Measurements from ENCODE around the gene HSP90AB1. TPM values are rescaled to one million over a fixed set of nuclear protein-coding genes. Genes with fewer than 3 reads are reported as not detected.
A peak's percentile ranks its signal among the peaks of the same experiment; 100 is the strongest.

Gene HSP90AB1
- total and polyA plus RNA-seq, 7 experiments from 2014 or later = 345 to 750 (median 377) TPM

DNA sequence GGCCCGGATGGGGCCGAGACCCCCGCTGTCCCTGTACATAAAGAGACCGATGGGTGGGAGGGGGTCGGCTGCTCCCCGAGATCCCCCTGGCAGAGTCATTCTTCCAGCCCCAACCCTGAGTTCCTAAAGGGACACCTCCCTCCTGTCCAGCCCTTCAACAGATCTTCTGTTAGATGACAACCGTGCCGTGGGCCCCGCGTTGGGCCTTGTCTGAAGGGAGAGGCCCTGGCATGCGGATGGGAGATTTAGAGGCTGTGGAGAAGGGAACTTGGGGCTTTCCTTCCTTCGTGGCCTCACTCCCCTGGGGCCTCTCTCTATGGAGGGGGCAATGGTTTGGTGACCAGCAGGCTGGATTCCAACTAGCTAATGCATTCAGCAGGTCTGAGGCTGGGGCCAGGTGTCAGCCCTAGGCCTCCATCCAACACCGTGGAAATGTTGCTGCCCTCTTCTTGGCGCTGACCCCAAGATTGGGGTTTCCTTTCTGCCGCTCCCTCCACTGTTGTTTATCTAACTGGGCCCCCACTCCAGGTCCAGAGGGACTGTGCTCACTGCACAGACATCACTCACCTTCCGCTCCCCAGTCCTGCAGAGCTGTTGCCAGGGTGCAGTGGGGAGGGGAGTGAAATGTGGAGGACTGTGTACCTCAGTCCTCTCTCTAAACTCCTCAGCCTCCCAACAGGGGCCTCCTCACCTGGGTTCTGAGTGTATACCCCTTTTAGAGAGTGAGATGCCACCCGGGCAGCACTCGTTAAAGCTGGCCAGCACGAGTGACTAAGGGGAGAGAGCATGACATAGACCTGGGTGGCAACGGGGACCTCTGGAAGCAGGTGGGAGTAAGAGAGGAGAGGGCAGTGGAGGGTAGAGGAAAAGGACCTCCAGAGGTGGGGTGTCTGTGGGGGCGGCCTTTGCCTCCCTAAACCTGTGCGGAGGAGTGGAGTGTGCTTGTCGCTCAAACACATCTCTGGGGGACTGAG lies 30.1 kb downstream of the HSP90AB1 start:
- H3K4me1 ChIP-seq (ENCODE audit: control insufficient read depth in 2 of 2, insufficient read depth in 2 of 2, low read length in 2 of 2) = no peaks in the 10 kb centered on the region
- ChIA-PET POLR2A (interaction anchor here (1.1 kb wide), 1 partner anchor 29 kb away, joined by 3 read pairs; no protein-coding TSS in a partner anchor), CTCF (interaction anchor here (0.8 kb wide), 1 partner anchor 9 kb away, joined by 6 read pairs; no protein-coding TSS in a partner anchor)
- H3K27ac Mint-ChIP-seq = no peak overlapping the region
- H3K4me3 Mint-ChIP-seq = peak overlapping the region in 7 of 10 donors; percentile 42 to 71 (median 55)
- no peaks in the 10 kb centered on the region for H3K9me3 ChIP-seq (ENCODE audit: control insufficient read depth in 2 of 3, low read length in 3 of 3)
- H3K36me3 Mint-ChIP-seq = peaks cover 0 to 4% (median 0%) of the 10 kb centered on the region in 5 donors
- H3K27me3 Mint-ChIP-seq = peaks cover 40 to 64% (median 55%) of the 10 kb centered on the region in 5 donors
- H3K4me3 ChIP-seq (ENCODE audit: low read length) = no peak overlapping the region
- DNase-seq (no peak), ATAC-seq (no peak)
- H3K4me1 Mint-ChIP-seq = peaks cover 0 to 12% (median 7%) of the 10 kb centered on the region in 7 donors
- peaks cover 0 to 2% (median 0%) of the 10 kb centered on the region in 11 donors for H3K9me3 Mint-ChIP-seq
- H3K27me3 ChIP-seq (ENCODE audit: control insufficient read depth in 2 of 2, insufficient read depth in 2 of 2, low read length in 2 of 2) = peaks cover 0 to 16% of the 10 kb centered on the region in 2 donors
- H3K27ac ChIP-seq (ENCODE audit: low read depth, low read length) = no peak overlapping the region
- intact Hi-C loops (cut with micrococcal nuclease) = no loop called here
- no peaks in the 10 kb centered on the region for H3K36me3 ChIP-seq (ENCODE audit: control insufficient read depth in 2 of 3, insufficient read depth in 3 of 3, low read length in 3 of 3)

DNA sequence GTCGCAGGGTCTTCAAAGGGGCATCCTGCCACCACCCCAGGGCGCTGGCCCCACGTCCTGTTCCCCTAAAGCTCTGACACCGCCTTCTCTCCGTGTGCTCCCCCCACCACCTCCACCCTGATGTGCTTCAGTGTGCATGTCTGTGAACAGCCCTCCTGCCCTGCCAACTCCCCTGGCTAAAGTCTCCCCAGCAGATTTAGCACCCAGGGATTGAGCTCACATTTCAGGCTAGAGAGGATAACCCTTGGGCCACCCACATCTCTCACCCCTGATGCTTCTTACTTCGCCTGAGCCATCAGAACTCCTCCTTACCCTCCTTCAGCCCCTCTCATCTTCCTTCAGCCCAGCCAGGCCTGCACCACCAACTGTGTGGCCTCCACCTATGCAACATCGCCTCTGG lies 30.9 kb downstream of the HSP90AB1 start:
- intact Hi-C loops (cut with micrococcal nuclease) = no loop called here
- no peaks in the 10 kb centered on the region for H3K36me3 ChIP-seq (ENCODE audit: control insufficient read depth in 2 of 3, insufficient read depth in 3 of 3, low read length in 3 of 3)
- no peaks in the 10 kb centered on the region for H3K4me1 ChIP-seq (ENCODE audit: control insufficient read depth in 2 of 2, insufficient read depth in 2 of 2, low read length in 2 of 2)
- peaks cover 0 to 2% (median 0%) of the 10 kb centered on the region in 11 donors for H3K9me3 Mint-ChIP-seq
- ChIA-PET POLR2A (no interaction called here), CTCF (interaction anchor here (0.8 kb wide), 1 partner anchor 9 kb away, joined by 6 read pairs; no protein-coding TSS in a partner anchor)
- DNase-seq = no peak
- no peak for ATAC-seq
- H3K9me3 ChIP-seq (ENCODE audit: control insufficient read depth in 2 of 3, low read length in 3 of 3) = no peaks in the 10 kb centered on the region
- H3K4me3 ChIP-seq (ENCODE audit: low read length) = no peak overlapping the region
- H3K36me3 Mint-ChIP-seq = peaks cover 0 to 4% (median 0%) of the 10 kb centered on the region in 5 donors
- peak overlapping the region in 1 of 10 donors; percentile 35 for H3K4me3 Mint-ChIP-seq
- peak overlapping the region in 1 of 9 donors; percentile 46 for H3K27ac Mint-ChIP-seq
- H3K27me3 ChIP-seq (ENCODE audit: control insufficient read depth in 2 of 2, insufficient read depth in 2 of 2, low read length in 2 of 2) = peaks cover 0 to 9% of the 10 kb centered on the region in 2 donors
- peaks cover 34 to 57% (median 49%) of the 10 kb centered on the region in 5 donors for H3K27me3 Mint-ChIP-seq
- H3K27ac ChIP-seq (ENCODE audit: low read depth, low read length) = no peak overlapping the region
- H3K4me1 Mint-ChIP-seq = peaks cover 0 to 12% (median 7%) of the 10 kb centered on the region in 7 donors

DNA sequence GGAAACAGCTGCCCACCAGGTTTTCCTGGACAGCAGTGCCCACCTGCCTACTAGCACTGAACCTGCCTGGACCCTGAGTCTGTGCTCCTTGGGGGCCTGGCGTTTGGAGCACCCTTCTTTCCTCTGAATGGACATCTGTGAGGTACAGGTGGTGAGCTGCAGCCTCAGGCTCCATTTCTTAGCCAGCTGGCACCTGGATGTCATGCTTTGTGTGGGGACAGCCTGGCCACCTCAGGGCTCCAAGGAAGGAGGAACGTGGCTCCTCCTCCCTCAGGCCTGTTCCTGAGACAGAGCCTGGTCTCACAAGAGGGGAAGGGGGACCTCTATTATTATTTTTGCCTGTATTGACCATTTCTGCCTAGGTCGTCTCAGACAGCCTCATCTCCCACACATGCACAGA lies 31.4 kb downstream of the HSP90AB1 start:
- H3K9me3 Mint-ChIP-seq = peaks cover 0 to 2% (median 0%) of the 10 kb centered on the region in 11 donors
- no peak overlapping the region for H3K4me3 Mint-ChIP-seq
- peaks cover 0 to 12% (median 7%) of the 10 kb centered on the region in 7 donors for H3K4me1 Mint-ChIP-seq
- Histone ChIP-seq H3K27ac (ENCODE audit: low read depth, low read length) (no peak overlapping the region), H3K27me3 (ENCODE audit: control insufficient read depth in 2 of 2, insufficient read depth in 2 of 2, low read length in 2 of 2) (peaks cover 0 to 9% of the 10 kb centered on the region in 2 donors), H3K9me3 (ENCODE audit: control insufficient read depth in 2 of 3, low read length in 3 of 3) (no peaks in the 10 kb centered on the region), H3K4me3 (ENCODE audit: low read length) (no peak overlapping the region), H3K4me1 (ENCODE audit: control insufficient read depth in 2 of 2, insufficient read depth in 2 of 2, low read length in 2 of 2) (no peaks in the 10 kb centered on the region), H3K36me3 (ENCODE audit: control insufficient read depth in 2 of 3, insufficient read depth in 3 of 3, low read length in 3 of 3) (no peaks in the 10 kb centered on the region)
- H3K27me3 Mint-ChIP-seq = peaks cover 29 to 51% (median 43%) of the 10 kb centered on the region in 5 donors
- DNase-seq = no peak
- peaks cover 0 to 4% (median 0%) of the 10 kb centered on the region in 5 donors for H3K36me3 Mint-ChIP-seq
- no peak overlapping the region for H3K27ac Mint-ChIP-seq
- ChIA-PET CTCF (no interaction called here), POLR2A (no interaction called here)
- ATAC-seq = no peak
- intact Hi-C loops (cut with micrococcal nuclease) = no loop called here

DNA sequence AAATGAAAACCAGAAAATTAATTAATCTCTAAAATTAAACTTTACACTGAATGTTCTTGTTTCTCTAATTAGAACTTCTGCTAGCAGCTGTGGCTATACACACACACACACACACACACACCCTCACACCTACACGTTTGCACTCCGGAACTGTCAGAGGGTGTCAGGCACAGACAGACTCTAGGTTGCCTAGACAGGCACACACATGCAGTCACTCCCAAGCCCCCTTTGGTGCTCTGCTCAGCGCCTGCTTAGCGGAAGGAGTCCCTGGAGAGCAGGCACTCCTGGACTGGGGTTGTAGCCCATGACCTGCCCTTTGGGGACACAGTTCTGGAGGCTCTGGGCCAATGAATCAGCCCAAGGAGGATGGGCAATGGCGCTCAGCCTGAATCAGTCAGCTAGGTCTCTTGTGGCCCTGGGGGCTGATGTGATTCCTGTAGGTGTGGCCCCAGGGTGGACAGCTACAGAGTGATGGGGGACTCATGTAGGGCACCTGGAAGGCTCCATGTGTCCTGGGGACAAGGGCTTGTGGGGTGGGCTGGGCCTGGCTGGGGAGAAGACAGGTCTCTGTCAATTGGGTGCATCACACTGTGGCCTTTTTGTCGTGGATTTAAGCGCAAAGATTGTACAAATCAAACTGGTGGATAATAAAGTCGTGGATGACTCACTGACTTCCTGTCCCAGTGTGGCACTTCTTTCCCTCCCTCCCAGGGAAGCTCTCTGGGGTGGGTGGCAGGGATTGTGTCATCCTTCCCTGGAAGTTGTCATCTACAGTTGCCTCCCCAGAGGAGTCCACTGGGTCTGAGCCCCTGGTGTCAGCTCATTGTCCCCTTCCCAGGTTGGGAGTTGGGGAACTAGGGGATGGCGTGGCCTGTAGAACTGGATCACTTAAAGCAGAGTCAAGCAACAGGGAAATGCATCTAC lies 32.1 kb downstream of the HSP90AB1 start:
- intact Hi-C loops (cut with micrococcal nuclease) = no loop called here
- peaks cover 0 to 2% (median 0%) of the 10 kb centered on the region in 11 donors for H3K9me3 Mint-ChIP-seq
- peaks cover 0 to 4% (median 0%) of the 10 kb centered on the region in 5 donors for H3K36me3 Mint-ChIP-seq
- DNase-seq = no peak
- peaks cover 0 to 12% (median 7%) of the 10 kb centered on the region in 7 donors for H3K4me1 Mint-ChIP-seq
- no peaks in the 10 kb centered on the region for H3K4me1 ChIP-seq (ENCODE audit: control insufficient read depth in 2 of 2, insufficient read depth in 2 of 2, low read length in 2 of 2)
- CTCF ChIA-PET = no interaction called here
- ATAC-seq = peak; percentile 26
- peak overlapping the region in 1 of 9 donors; percentile 36 for H3K27ac Mint-ChIP-seq
- POLR2A ChIA-PET = no interaction called here
- no peaks in the 10 kb centered on the region for H3K9me3 ChIP-seq (ENCODE audit: control insufficient read depth in 2 of 3, low read length in 3 of 3)
- peaks cover 23 to 49% (median 40%) of the 10 kb centered on the region in 5 donors for H3K27me3 Mint-ChIP-seq
- no peak overlapping the region for H3K4me3 Mint-ChIP-seq
- H3K36me3 ChIP-seq (ENCODE audit: control insufficient read depth in 2 of 3, insufficient read depth in 3 of 3, low read length in 3 of 3) = no peaks in the 10 kb centered on the region
- no peak overlapping the region for H3K27ac ChIP-seq (ENCODE audit: low read depth, low read length)
- peaks cover 0 to 9% of the 10 kb centered on the region in 2 donors for H3K27me3 ChIP-seq (ENCODE audit: control insufficient read depth in 2 of 2, insufficient read depth in 2 of 2, low read length in 2 of 2)
- no peak overlapping the region for H3K4me3 ChIP-seq (ENCODE audit: low read length)

DNA sequence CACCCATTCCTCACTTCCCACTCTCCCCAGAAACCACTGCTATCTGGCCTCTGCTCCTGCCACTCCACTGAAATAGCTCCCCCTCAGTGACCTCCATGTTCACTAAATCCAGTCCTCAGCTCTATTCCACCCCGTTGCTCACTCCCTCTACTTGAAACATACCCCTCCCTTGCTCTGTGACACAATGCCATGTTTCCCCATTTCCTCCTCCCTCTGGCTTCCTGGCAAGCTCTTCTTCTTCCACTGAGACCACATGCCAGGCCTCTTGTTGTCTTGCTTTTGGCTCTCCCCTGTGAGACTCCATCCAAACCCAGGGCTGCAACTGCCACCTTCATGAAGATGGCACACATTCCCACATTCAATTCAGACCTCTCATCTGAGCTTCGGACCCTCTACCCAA lies 37.2 kb downstream of the HSP90AB1 start:
- no peaks in the 10 kb centered on the region for H3K9me3 Mint-ChIP-seq
- Histone ChIP-seq H3K4me3 (ENCODE audit: low read length) (no peak overlapping the region), H3K9me3 (ENCODE audit: control insufficient read depth in 2 of 3, low read length in 3 of 3) (no peaks in the 10 kb centered on the region), H3K27ac (ENCODE audit: low read depth, low read length) (no peak overlapping the region), H3K4me1 (ENCODE audit: control insufficient read depth in 2 of 2, insufficient read depth in 2 of 2, low read length in 2 of 2) (no peaks in the 10 kb centered on the region), H3K36me3 (ENCODE audit: control insufficient read depth in 2 of 3, insufficient read depth in 3 of 3, low read length in 3 of 3) (no peaks in the 10 kb centered on the region), H3K27me3 (ENCODE audit: control insufficient read depth in 2 of 2, insufficient read depth in 2 of 2, low read length in 2 of 2) (no peaks in the 10 kb centered on the region)
- no peak for DNase-seq
- peaks cover 0 to 5% (median 0%) of the 10 kb centered on the region in 5 donors for H3K36me3 Mint-ChIP-seq
- H3K27me3 Mint-ChIP-seq = peaks cover 33 to 47% (median 38%) of the 10 kb centered on the region in 5 donors
- H3K4me3 Mint-ChIP-seq = no peak overlapping the region
- ChIA-PET POLR2A (no interaction called here), CTCF (no interaction called here)
- no peak overlapping the region for H3K27ac Mint-ChIP-seq
- H3K4me1 Mint-ChIP-seq = peaks cover 0 to 7% (median 0%) of the 10 kb centered on the region in 7 donors
- intact Hi-C loops (cut with micrococcal nuclease) = no loop called here
- no peak for ATAC-seq

DNA sequence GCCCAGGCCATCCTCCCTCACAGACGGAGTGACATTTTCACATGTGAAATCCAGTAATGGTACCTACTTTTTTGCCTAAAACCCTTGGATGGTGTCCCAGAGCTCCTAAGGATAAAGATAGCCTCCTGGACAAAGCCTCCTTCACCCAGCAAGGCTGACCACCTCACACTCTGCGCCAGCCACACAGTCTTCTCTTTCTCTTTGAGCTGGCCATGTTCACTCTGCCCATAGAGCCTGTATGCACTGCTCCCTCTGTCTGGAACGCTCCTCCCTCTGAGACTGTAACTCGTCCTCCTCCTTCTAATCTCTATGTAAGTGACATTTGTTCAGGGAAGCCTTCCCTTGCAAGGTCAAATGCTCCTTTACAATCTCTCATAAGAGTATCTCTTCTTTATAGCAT lies 38.0 kb downstream of the HSP90AB1 start:
- ATAC-seq (no peak), DNase-seq (no peak)
- no peak overlapping the region for H3K4me3 ChIP-seq (ENCODE audit: low read length)
- no peaks in the 10 kb centered on the region for H3K36me3 ChIP-seq (ENCODE audit: control insufficient read depth in 2 of 3, insufficient read depth in 3 of 3, low read length in 3 of 3)
- peaks cover 0 to 5% (median 0%) of the 10 kb centered on the region in 5 donors for H3K36me3 Mint-ChIP-seq
- no peak overlapping the region for H3K27ac ChIP-seq (ENCODE audit: low read depth, low read length)
- no peak overlapping the region for H3K4me3 Mint-ChIP-seq
- intact Hi-C loops (cut with micrococcal nuclease) = no loop called here
- no peaks in the 10 kb centered on the region for H3K9me3 Mint-ChIP-seq
- no peaks in the 10 kb centered on the region for H3K9me3 ChIP-seq (ENCODE audit: control insufficient read depth in 2 of 3, low read length in 3 of 3)
- CTCF ChIA-PET = no interaction called here
- H3K27ac Mint-ChIP-seq = no peak overlapping the region
- H3K27me3 ChIP-seq (ENCODE audit: control insufficient read depth in 2 of 2, insufficient read depth in 2 of 2, low read length in 2 of 2) = no peaks in the 10 kb centered on the region
- no peaks in the 10 kb centered on the region for H3K4me1 ChIP-seq (ENCODE audit: control insufficient read depth in 2 of 2, insufficient read depth in 2 of 2, low read length in 2 of 2)
- POLR2A ChIA-PET = no interaction called here
- peaks cover 35 to 51% (median 40%) of the 10 kb centered on the region in 5 donors for H3K27me3 Mint-ChIP-seq
- peaks cover 0 to 4% (median 0%) of the 10 kb centered on the region in 7 donors for H3K4me1 Mint-ChIP-seq

All from naive thymus-derived CD4-positive, alpha-beta T cell (primary cell).